Stimulated activated CD8-positive, alpha-beta memory T cell treated with anti-CD3 and anti-CD28 coated beads, Interleukin-12 subunit alpha, Interleukin-12 subunit beta, amount 100 ng/mL, for 1 hour (primary cell): ENCODE results near the gene TMEM121.

Source experiments
- DNase-seq: peaks from one replicate; pipeline ENCODE4 v3.0.0-alpha.2; 2020; ENCODE audit warnings: low read depth

Gene TMEM121

DNA sequence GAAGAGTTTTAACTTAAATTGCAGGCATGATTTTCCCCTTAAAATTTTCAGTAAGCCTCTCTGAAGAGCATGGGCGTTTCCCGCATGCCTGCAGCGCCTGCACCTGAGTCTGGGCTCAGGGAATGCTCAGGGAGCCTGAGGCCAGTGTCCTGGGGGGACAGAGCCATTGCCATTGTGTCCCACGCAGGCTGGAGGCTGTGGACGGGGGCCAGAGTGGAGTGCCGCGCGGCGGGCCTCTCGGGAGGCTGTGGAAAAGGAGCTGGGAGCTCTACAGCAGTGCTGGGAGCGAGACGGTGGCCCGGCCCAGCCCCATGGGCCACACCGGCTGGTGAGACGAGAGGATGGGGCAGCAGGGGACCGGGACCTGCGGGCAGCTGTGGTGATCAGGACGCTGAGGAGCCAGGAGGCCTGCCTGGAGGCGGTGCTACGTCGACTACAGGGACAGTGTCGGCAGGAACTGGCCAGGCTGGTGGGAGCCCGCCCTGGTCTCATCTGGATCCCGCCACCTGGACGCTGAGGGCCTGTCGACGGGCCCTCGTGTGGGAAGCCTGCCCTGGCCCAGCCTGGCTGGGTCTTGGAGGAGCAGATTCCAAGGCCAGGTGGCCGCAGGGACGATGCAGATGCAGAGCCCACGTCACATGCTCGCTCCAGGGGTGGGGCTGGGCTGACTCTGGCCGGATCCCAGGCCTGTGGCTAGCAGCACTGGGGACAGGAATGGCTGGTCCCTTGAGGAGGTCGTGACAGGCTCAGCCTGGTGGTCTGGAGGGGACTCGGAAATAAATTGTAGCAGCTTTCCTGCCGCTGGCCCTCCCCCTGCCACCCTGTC, 27.7 kb upstream of the TMEM121 start:
- DNase-seq, result no peak

DNA sequence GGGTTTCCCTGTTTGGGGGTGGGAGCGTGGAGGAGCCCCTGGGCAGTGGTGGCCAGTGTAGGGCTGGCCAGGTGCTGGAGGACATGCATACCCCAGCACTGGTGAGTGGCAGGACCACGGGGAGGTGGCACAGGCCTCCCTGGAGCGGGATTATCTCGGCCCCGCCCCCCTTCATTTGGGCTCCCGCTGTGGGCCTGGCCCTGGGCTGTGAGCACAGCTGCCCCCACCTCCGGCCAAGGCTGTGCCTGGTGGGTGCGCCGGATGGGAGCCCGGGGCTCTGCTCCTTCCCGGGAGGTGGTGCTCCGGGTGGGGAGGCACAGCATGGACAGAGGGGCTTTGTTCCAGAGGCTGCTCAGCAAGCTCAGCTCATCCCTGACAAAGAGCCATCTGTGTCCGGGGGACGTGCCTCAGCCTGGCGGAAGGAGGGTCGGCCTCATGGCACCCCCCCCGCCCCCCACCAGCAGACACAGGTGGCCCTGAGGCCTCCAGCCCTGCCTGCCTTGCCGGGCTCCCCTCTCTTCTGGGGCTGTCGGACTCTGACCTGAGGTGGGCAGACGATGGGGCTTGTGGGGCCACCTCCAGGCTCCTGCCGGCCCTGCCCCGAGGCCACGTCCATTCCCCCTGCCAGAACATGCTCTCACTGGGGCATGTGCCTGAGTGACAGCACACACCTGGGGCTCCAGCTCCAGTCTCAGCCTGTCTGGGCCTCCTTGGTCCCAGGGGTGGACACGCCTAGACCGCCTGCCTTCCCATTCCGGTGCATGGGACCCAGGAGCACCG, 26.9 kb upstream of the TMEM121 start:
- no peak for DNase-seq

DNA sequence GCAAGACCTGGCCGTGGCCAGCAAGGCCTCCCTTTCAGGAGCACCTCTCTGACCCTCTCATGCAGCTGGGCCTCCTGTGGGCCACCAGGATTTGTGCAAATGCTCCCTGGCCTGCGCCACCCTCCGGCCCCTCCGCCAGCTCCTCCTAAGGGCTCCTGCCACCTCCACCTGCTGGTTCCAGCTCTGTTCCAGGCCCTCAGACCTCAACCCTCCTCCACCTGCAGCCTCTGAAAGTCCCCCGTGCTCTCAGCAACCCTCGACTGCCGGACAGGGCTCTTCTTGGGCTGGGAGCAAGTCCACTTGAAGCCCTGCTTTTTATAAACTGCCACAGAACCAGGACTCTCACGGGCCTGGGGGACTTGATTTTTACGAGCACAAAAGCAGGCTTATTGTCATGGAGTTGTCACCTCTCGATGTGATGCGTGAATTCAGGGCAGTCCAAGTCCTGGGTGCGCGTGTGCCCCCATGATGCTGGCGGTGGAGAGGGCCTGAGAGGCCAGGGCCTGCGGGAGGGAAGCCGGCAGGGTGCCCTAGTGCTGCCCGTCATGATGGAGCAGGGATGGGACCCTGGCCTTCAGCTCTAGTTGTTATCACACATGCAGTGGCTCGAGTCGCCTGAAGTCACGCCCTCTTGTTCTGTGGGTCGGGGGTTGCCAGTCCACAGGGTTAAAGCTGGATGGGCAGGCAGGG, 26.2 kb upstream of the TMEM121 start:
- no peak for DNase-seq

DNA sequence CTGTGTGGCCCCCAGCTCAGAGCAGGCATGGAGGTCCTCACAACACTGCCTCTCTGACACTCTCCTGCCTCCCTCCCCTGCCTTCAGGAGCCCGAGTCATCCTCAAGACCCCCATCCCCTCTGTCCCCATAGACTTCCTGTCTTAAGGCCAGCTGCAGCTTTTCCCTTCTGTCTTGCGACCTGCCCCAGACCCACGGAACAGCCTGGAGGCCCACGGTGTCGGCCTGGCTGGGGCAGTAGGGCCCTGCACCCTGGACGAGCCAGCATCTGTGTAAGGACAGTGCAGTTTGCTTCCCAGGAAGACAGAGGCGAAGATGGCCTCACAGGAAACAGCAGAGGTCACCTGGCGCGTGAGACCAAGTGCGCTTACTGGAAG, 25.7 kb upstream of the TMEM121 start:
- no peak for DNase-seq

DNA sequence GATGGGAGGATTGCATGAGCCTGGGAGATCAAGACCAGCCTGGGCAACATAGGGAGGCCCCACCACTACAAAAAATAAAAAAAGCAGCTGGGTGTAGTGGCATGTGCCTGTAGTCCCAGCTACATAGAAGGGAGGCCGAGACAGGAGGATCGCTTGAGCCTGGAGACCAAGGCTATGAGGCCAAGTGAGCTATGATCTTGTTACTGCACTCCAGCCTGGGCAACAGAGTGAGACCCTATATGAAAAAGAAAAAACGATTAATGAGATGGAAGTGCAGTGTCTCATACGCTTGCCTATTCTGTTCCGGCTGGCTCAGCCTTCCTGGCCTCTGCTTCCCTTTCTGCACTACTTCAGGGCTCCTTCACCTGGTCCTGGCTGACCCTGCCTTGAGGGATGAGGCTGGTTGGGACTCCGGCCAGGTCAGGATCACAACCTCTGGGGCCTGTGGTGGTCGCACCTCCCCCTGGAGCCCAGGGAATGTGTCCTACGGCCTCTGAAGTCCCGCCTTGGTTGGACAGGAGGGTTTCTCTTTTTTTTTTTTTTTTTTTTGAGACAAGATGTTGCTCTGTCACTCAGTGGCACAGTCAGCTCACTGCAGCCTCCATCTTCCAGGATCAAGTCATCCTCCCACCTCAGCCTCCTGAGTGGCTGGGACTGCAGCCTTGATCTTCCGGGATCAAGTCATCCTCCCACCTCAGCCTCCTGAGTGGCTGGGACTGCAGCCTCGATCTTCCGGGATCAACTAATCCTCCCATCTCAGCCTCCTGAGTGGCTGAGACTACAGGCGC, 24.7 kb upstream of the TMEM121 start:
- no peak for DNase-seq

DNA sequence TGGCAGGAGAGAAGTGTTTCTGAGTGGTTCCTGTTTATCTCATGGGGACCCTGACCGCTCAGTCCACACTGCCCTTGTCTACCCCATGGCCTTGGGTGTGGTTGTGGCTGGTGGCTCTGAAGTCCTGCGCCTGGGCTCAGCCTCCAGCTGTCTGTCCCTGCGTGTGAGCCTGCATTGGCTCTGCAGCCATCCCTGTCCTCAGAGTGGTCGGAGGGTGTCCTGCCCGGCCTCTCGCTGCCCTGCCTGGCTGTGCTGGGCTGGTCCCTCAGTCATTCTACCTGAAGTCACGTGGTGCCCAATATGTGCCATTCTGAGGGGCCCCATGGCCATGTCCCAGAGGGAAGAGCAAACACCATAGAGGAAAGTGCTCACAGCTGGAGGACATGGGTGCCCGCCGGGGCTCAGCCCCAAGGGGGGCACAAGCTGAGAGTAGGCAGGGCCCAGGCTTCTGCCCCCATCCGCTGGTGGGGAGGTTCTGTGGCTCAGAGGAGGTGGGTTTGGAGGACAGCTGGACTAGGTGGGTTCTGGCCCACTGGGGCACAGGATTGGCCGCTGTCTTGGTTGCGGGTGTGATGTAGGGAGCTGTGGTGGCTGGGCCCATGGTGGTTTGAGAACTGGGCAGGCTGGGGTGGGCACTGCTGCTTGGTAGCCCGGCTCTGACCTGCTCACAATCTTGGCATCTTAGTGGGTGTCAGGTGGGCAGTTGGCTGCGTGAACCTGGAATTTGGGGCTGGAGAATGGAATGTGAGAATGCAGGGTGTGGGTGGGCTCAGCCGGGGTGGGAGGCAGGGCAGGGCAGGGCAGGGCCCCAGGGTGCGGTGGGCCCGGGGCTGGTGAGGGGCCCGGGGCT, 23.7 kb upstream of the TMEM121 start:
- DNase-seq, result no peak

DNA sequence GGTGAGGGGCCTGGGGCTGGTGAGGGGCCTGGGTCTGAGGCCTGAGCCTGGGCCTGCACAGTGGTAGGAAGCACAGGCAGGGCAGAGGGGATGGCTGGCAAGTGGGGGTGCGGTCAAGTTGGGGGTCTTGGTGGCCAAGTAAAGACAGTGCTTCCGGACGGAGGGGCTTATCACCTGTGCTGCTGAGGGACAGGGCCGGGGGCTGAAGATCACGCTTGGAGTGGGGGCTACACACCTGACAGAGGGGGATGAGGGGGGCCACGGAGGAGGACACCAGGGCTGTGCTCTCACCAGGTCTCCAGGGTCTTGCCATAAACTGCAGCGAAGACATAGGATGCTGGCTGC, 23.1 kb upstream of the TMEM121 start:
- no peak for DNase-seq

DNA sequence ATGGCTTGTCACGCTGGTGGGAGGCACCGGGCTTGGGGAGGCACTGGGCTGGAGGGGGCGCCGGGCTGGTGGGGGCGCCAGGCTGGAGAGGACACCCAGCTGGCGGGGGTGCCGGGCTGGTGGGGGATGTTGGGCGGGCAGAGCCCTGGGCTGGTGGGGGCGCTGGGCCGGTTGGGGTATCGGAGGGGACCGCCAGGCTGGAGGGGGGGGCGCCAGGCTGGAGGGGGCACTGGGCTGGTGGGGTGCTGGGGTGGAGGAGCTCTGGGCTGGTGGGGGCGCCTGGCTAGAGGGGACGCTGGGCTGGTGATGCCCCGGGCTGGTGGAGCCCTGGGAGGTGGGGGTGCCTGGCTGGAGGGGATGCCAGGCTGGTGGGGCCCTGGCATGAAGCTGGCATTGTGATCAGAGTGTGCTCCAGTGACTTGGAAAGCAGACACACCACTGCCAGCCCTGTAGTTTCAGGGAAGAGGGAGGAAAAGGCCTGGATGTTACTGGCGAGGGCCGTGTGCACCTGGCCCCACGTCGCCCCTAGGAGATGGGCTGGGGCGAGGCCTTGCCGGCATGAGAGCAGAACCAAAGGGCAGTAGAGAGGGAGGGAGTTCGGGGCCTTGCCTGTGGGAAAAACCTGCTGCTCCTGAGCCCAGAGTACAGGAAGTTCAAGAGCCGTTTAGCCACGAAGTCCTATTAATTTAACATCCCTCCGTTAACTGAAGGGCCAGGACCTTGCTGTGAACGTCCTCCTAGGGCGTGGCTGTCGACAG, 22.3 kb upstream of the TMEM121 start:
- DNase-seq, result no peak

DNA sequence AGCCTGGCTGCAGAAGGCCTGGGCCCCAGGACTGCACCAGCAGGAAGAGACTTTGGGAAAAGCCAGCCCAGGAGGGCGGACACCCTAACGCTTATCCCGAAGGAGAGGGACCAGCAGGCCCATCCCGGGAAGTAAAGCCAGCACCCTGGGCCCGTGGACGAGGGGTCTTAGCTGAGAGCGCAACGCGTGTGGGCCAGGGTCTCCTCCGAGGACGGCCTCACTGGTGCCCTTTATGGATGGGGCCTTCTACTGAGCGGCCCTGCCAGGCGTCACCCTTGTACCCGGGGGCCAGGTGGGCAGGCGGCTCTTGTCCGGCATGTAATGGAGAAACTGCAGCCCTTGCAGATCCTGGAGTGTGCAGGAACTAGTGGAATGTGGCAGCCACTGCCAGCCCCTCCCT, 21.3 kb upstream of the TMEM121 start:
- DNase-seq, result no peak

DNA sequence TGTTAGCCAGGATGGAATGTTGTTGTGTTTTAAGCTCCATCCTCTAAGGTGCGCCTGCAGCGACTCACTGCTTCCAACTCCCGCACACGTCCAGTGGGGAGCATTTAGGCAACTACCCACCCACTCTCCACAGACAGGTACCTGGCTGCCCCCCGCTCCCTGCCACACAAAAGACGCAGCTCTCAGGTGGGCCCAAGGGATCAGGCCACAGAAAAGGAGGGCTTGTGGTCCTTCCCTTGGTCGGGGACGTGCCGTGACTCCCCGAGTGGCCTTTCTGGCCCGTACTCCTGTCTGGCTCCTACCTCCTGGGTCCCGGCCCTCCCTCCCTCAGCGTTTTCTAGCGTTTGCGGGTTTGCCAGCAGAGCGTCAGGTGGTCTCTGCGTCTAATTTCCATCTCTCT, 19.1 kb upstream of the TMEM121 start:
- DNase-seq, result no peak

DNA sequence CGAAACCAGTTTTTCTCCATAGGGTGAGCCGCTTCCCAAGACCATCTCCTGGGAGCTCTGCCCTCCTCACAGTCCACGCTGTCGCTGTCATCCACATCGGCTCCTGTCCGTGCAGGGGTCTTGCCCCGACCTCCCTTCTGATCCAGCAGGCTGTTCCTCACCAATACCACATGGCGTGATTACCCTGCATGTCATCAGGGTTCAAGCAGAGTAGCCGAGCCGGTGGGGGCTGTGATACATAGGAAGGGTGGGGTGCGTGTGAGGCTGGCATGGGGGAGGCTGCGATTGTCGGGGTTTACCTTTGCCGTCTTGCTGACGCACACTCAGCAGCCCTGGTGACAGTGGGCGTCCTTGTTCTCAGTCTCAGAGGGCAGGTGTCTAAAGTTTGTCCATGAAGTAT, 18.3 kb upstream of the TMEM121 start:
- no peak for DNase-seq

DNA sequence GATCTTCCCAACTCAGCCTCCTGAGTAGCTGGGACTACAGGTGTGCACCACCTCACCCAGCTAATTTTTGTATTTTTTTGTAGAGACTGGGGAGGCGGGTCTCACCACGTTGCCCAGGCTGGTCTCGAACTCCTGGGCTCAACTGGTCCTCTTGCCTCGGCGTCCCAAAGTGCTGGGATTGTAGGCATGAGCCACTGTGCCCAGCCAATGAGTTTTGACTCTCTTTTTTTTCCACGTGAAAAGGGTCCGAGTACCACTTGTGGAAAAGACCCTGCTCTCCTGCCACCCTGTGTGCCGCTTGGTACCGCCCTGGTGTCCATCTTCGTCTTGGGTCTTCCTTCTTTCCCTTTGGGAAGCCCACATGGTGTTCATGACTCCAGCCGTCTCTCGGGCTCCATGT, 17.8 kb upstream of the TMEM121 start:
- DNase-seq, result no peak

DNA sequence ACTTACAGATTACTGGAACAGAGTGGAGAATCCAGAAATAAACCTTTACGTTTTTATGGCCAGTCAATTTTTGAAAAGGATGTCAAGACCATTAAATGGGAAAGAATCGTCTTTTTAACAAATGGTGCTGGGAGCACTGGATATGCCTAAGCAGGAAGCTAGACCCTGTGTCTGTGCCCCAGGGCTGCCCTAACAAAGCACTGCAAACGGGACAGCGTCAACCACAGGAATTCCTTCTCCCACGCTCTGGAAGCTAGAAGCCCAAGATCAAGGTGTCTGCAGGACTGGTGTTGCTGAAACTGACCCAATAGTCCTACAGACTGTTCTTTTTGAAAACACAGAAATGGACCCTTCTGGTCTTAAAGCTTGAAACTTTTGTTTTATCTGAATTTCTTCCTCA, 9.3 kb upstream of the TMEM121 start:
- DNase-seq, result no peak

DNA sequence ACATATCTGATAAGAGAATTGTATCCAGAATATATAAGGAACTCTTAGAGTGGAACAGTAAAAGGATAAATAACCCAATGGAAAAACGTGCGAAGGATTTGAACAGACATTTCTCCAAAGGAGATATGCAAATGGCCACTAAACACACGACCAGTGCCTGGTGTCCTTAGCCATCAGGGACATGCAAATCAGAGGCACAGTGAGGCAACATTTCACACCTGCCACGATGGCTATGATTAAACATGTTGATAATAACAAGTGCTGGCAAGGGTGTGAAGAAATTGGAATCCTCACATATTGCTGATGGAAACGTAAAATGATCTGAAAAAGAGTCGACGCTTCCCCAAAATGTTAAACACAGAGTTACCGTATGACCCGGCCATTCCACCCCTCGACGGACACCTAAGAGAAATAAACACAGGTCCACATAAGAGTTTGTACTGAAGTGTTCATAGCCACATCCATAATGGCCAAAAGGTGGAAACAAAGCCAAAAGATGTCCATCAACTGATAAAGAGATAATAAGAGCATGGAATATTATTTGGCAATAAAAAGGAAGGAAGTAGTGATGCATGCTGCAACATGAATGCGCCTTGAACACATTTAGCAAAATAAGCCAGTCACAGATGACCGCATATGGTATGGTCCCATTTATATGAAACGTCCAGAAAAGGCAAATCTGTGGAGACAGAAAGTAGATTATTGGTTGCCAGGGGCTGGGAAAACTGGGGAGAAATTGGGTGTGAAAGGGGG, 6.3 kb upstream of the TMEM121 start:
- no peak for DNase-seq

DNA sequence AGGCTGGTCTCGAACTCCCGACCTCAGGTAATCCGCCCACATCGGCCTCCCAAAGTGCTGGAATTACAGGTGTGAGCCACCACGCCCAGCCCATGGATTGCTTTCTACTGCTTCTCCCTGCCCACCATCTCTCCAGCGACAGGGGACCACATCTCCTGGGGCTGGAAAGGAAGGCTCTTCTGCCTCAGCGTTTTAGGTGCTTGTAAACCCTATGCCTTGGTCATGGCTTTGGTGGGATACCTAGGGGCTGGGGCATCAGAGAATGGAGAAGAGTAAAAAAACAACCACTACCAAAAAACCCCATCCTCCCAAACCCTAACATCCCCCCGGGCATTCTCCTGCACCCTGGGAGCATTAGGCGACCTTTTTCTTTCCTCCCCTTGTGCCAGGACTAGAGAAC, 1.1 kb upstream of the TMEM121 start:
- no peak for DNase-seq

DNA sequence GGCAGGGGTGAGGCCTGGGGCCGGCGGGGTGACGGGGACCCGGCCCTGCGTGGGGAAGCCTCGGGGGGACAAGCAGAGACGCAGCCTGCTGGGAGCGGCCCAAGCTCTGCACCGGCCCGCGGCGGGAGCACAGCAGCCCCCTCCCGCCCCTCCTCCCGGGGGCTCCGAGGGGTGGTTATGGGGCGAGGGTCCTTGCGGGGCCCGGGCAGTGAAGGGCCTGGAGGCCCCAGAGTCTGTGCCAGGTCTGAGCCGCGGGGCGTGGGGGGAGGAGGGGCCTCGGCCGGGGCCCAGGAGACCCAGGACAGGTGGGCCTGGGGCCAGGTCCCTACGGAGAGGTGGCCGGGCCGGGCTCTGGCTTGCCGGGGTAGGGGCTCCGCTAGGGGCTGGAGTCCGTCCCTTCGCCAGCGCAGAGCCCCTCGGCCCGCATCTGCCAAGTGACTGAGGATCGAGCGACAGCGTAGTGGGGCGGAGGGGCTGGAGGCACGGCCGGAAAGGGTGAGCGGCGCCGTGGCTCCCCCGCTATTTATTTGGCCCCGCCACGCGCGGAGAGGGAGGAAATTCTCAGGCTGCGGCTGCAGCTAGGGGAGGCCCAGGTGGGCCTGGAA, 495 bp downstream of the TMEM121 start:
- DNase-seq, result no peak

DNA sequence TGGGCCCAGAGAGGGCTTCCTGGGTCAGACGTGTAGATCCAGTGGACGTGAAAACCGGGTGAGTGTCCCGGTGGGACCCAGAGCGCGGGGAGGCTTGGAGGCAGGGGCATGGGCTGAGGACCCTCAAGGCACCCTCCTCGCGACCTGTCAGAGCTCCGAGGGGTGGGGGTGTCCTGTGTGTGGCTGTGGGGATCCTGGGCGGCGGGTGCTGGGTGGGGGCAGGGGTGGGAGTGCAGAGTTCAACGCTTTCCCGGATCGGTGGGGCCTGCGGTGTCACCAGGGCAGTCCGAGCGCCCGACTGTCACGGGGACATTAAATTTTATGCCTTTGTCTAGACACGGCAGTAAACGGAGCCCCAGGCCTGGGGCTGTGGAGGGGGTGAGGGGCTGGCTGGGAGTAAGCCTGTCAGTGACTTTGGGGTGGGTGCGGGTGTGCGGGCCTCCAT, 1.0 kb downstream of the TMEM121 start:
- no peak for DNase-seq

DNA sequence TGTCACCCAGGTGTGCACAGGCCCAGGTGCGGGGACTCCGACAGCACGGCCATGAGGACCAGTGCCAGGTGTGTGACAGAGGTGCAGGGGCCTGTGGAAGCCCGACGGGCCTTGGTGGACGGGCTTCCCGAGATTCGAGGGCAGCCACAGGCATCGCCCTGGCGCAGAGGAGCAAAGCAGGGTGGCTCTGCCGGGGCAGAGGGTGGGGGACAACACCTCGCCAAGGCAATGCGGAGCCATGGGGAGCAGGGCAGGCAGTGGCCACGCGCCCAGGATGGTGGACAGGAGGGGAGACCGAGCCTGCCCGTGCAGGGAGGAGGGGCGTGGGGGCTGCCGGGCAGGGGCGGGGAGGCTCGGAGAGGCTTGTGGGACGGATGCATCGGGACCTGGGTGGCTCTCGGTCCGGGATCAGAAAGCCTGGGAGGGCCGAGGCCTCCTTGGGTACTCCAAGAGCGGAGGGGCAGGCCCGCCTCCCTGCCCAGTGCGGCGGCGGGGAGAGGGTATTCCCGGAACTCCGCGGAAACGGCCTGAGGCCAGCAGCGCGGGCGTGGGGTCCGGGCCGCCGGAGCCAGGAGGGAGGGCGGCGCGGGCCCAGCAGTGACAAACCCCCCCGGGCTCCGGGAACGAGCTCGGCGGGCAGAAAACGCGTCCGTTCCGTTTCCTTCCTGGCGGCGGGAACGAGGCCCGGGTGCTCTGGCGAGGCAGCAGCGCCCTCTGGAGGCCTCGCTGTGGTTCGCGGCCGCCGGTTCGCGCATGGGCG, 1.6 kb downstream of the TMEM121 start:
- peak; percentile 54 for DNase-seq
